HEK293 (cell line): ENCODE results near the gene TVP23C.
"Not testable (repeated sequence)": the region's sequence is repeated elsewhere in the genome, so short reads cannot be mapped to it uniquely, and the experiment has no call there.

Experiments used
- CTCF ChIA-PET: fragments of 350-600 bp; formaldehyde crosslinking; extraction: SDS; loops from one replicate; lab custom pipeline; 2021; ENCODE audit warnings: antibody characterized with exemption; lab: Yijun Ruan, JAX
- POLR2A ChIA-PET: fragments of 300-600 bp; formaldehyde crosslinking; extraction: SDS; loops from one replicate; lab custom pipeline; 2020; ENCODE audit warnings: antibody characterized with exemption, inconsistent platforms; lab: Yijun Ruan, JAX
- H3K27ac ChIP-seq: fragments of 200-500 bp; sonication (Bioruptor generic); 2 replicates; pipeline ENCODE4 v1.5.1; 2014; ENCODE audit warnings: low read depth, low read length, control low read depth, inconsistent platforms; ENCODE audit errors: extremely low read depth
- H3K36me3 ChIP-seq, 2 experiments: fragments of 200-500 bp in 1 of 2; sonication (Bioruptor generic) in 1 of 2; 1 replicate in 1 of 2; 2 replicates in 1 of 2; pipeline ENCODE4 v1.5.1; 2014 to 2017; ENCODE audit warnings: inconsistent platforms in 2 of 2, low read length in 2 of 2; ENCODE audit not compliant: control insufficient read depth in 2 of 2, insufficient read depth in 1 of 2
- H3K4me1 ChIP-seq: fragments of 200-500 bp; sonication (Bioruptor generic); 2 replicates; pipeline ENCODE4 v1.5.1; 2014; ENCODE audit warnings: mild to moderate bottlenecking, low read length, inconsistent platforms; ENCODE audit not compliant: control insufficient read depth, insufficient read depth
- H3K4me3 ChIP-seq: 2 replicates; pipeline ENCODE4 v1.5.1; 2011; ENCODE audit warnings: low read depth, mild to moderate bottlenecking, control low read depth, low read length, moderate library complexity
- H3K9me3 ChIP-seq: fragments of 200-500 bp; sonication (Bioruptor generic); 2 replicates; pipeline ENCODE4 v1.5.1; 2014; ENCODE audit warnings: low read depth, low read length, inconsistent platforms; ENCODE audit not compliant: control insufficient read depth, insufficient read depth
- GLIS1 ChIP-seq: fragments of 450-650 bp; formaldehyde crosslinking; IDR thresholded peaks from 2 replicates; pipeline ENCODE4 v1.5.1; 2016; ENCODE audit warnings: missing biosample characterization, missing genetic modification characterization
- GLIS2 ChIP-seq: fragments of 450-650 bp; formaldehyde crosslinking; IDR thresholded peaks from 2 replicates; pipeline ENCODE4 v1.5.1; 2016; ENCODE audit warnings: missing biosample characterization, missing genetic modification characterization
- KLF9 ChIP-seq: fragments of 450-650 bp; formaldehyde crosslinking; IDR thresholded peaks from 2 replicates; pipeline ENCODE4 v1.5.1; 2016; ENCODE audit warnings: missing biosample characterization, missing genetic modification characterization, low read depth
- SP2 ChIP-seq: fragments of 450-650 bp; formaldehyde crosslinking; IDR thresholded peaks from 2 replicates; pipeline ENCODE4 v1.5.1; 2016; ENCODE audit warnings: missing biosample characterization, missing genetic modification characterization
- SP3 ChIP-seq: fragments of 450-650 bp; formaldehyde crosslinking; IDR thresholded peaks from 2 replicates; pipeline ENCODE4 v1.5.1; 2016; ENCODE audit warnings: missing biosample characterization, missing genetic modification characterization
- SP7 ChIP-seq: fragments of 450-650 bp; formaldehyde crosslinking; IDR thresholded peaks from 2 replicates; pipeline ENCODE4 v1.5.1; 2016; ENCODE audit warnings: missing biosample characterization, missing genetic modification characterization
- YY1 ChIP-seq: fragments of 450-650 bp; formaldehyde crosslinking; IDR thresholded peaks from 2 replicates; pipeline ENCODE4 v1.5.1; 2018; ENCODE audit warnings: missing biosample characterization, missing genetic modification characterization
- ZBTB48 ChIP-seq: fragments of 450-650 bp; formaldehyde crosslinking; IDR thresholded peaks from 2 replicates; pipeline ENCODE4 v1.5.1; 2016; ENCODE audit warnings: missing biosample characterization, missing genetic modification characterization
- ZNF335 ChIP-seq: fragments of 450-650 bp; formaldehyde crosslinking; conservative IDR thresholded peaks from 2 replicates; pipeline ENCODE4 v1.5.1; 2016; ENCODE audit warnings: missing biosample characterization, missing genetic modification characterization
- ZNF341 ChIP-seq: fragments of 450-650 bp; formaldehyde crosslinking; IDR thresholded peaks from 2 replicates; pipeline ENCODE4; 2016; ENCODE audit warnings: low read depth, missing biosample characterization, missing genetic modification characterization
- ZNF394 ChIP-seq: fragments of 450-650 bp; formaldehyde crosslinking; IDR thresholded peaks from 2 replicates; pipeline ENCODE4 v1.5.1; 2016; ENCODE audit warnings: missing biosample characterization, missing genetic modification characterization, mild to moderate bottlenecking, moderate library complexity, borderline replicate concordance
- ZNF501 ChIP-seq: fragments of 450-650 bp; formaldehyde crosslinking; IDR thresholded peaks from 2 replicates; pipeline ENCODE4 v1.5.1; 2016; ENCODE audit warnings: missing biosample characterization, missing genetic modification characterization
- ZNF76 ChIP-seq: fragments of 450-650 bp; formaldehyde crosslinking; IDR thresholded peaks from 2 replicates; pipeline ENCODE4; 2016; ENCODE audit warnings: low read depth, missing biosample characterization, missing genetic modification characterization, borderline replicate concordance
- ZSCAN30 ChIP-seq: fragments of 450-650 bp; IDR thresholded peaks from 2 replicates; pipeline ENCODE4 v1.5.1; 2018; ENCODE audit warnings: missing biosample characterization, mild to moderate bottlenecking, missing genetic modification characterization, moderate library complexity
- TF ChIP-seq, protein P1 (sequence below): fragments of 450-650 bp; formaldehyde crosslinking; conservative IDR thresholded peaks from 2 replicates; pipeline ENCODE4 v1.5.1; 2016; ENCODE audit warnings: low read depth, missing biosample characterization, missing genetic modification characterization
- TF ChIP-seq, protein P2 (sequence below): fragments of 450-650 bp; formaldehyde crosslinking; optimal IDR thresholded peaks from 2 replicates; pipeline ENCODE3; 2016; ENCODE audit warnings: missing biosample characterization, mild to moderate bottlenecking, missing genetic modification characterization
- TF ChIP-seq, protein P3 (sequence below): fragments of 450-650 bp; formaldehyde crosslinking; IDR thresholded peaks from 2 replicates; pipeline ENCODE4 v1.5.1; 2016; ENCODE audit warnings: missing biosample characterization, missing genetic modification characterization
- TF ChIP-seq, protein P4 (sequence below): sonication (generic); formaldehyde crosslinking; IDR thresholded peaks from 2 replicates; pipeline ENCODE4 v1.8.1; 2022; ENCODE audit warnings: mild to moderate bottlenecking, moderate library complexity, missing genetic modification reagents

TVP23C gene

DNA sequence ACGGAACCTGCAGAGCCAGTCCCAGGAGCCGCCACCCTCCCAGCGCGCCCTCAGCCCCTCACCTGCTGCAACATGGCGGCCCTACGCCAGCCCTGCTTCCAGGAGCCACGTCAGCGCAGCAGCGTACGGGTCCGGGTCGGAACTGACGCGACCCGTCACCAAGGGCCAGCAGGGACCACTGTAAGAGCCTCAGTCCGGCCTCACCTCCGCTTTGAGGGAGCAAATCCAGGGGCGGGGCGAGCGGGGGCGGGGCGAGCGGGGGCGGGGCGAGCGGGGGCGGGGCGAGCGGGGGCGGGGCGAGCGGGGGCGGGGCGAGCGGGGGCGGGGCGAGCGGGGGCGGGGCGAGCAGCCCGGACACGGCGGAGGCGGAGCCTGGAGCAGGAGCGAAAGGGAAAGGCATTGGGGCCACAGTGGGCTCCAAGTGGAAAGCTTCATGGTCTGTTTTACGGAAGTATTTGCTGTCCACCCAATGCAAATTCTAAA lies at the start of gene TVP23C:
TVP23C (minus strand) TSS at position 109 of the 483 bp plus-strand sequence; CDS start at position 74, 35 bp downstream.
- H3K27ac ChIP-seq, H3K9me3 ChIP-seq, CTCF ChIA-PET, H3K4me1 ChIP-seq, H3K36me3 ChIP-seq: not testable (repeated sequence)
- TF ChIP-seq KLF9 (tag by site-specific recombination) (peak; percentile 62; the same call in 1 of the 2 replicates), SP3 (tag by site-specific recombination) (peak; percentile 42; the same call in 1 of the 2 replicates), ZNF394 (tag by site-specific recombination) (peak; percentile 41; the same call in 1 of the 2 replicates), ZSCAN30 (tag by site-specific recombination) (0 out of 2 replicates have a peak, but pooled peaks have one; percentile 24), SP7 (tag by site-specific recombination) (0 out of 2 replicates have a peak, but pooled peaks have one; percentile 32), ZNF341 (tag by site-specific recombination) (peak; percentile 50; the same call in 1 of the 2 replicates), GLIS2 (peak; percentile 68; the same call in 1 of the 2 replicates), ZNF335 (tag by site-specific recombination) (peak; percentile 44; the same call in 1 of the 2 replicates), ZNF76 (tag by site-specific recombination) (peak; percentile 83), ZNF501 (tag by site-specific recombination) (peak; percentile 39; the same call in 1 of the 2 replicates), SP2 (tag by site-specific recombination) (peak; percentile 48), ZBTB48 (tag by site-specific recombination) (peak; percentile 56; the same call in 1 of the 2 replicates), YY1 (tag by site-specific recombination) (peak; percentile 66; the same call in 1 of the 2 replicates), GLIS1 (peak; percentile 46)
- TF ChIP-seq, protein P1, sequence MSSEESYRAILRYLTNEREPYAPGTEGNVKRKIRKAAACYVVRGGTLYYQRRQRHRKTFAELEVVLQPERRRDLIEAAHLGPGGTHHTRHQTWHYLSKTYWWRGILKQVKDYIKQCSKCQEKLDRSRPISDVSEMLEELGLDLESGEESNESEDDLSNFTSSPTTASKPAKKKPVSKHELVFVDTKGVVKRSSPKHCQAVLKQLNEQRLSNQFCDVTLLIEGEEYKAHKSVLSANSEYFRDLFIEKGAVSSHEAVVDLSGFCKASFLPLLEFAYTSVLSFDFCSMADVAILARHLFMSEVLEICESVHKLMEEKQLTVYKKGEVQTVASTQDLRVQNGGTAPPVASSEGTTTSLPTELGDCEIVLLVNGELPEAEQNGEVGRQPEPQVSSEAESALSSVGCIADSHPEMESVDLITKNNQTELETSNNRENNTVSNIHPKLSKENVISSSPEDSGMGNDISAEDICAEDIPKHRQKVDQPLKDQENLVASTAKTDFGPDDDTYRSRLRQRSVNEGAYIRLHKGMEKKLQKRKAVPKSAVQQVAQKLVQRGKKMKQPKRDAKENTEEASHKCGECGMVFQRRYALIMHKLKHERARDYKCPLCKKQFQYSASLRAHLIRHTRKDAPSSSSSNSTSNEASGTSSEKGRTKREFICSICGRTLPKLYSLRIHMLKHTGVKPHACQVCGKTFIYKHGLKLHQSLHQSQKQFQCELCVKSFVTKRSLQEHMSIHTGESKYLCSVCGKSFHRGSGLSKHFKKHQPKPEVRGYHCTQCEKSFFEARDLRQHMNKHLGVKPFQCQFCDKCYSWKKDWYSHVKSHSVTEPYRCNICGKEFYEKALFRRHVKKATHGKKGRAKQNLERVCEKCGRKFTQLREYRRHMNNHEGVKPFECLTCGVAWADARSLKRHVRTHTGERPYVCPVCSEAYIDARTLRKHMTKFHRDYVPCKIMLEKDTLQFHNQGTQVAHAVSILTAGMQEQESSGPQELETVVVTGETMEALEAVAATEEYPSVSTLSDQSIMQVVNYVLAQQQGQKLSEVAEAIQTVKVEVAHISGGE: peak; percentile 84
- TF ChIP-seq, protein P2, sequence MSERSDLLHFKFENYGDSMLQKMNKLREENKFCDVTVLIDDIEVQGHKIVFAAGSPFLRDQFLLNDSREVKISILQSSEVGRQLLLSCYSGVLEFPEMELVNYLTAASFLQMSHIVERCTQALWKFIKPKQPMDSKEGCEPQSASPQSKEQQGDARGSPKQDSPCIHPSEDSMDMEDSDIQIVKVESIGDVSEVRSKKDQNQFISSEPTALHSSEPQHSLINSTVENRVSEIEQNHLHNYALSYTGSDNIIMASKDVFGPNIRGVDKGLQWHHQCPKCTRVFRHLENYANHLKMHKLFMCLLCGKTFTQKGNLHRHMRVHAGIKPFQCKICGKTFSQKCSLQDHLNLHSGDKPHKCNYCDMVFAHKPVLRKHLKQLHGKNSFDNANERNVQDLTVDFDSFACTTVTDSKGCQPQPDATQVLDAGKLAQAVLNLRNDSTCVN (tag by site-specific recombination): peak; percentile 57
- TF ChIP-seq, protein P3, sequence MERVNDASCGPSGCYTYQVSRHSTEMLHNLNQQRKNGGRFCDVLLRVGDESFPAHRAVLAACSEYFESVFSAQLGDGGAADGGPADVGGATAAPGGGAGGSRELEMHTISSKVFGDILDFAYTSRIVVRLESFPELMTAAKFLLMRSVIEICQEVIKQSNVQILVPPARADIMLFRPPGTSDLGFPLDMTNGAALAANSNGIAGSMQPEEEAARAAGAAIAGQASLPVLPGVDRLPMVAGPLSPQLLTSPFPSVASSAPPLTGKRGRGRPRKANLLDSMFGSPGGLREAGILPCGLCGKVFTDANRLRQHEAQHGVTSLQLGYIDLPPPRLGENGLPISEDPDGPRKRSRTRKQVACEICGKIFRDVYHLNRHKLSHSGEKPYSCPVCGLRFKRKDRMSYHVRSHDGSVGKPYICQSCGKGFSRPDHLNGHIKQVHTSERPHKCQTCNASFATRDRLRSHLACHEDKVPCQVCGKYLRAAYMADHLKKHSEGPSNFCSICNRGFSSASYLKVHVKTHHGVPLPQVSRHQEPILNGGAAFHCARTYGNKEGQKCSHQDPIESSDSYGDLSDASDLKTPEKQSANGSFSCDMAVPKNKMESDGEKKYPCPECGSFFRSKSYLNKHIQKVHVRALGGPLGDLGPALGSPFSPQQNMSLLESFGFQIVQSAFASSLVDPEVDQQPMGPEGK (tag by site-specific recombination): 0 out of 2 replicates have a peak, but pooled peaks have one; percentile 47
- TF ChIP-seq, protein P4, sequence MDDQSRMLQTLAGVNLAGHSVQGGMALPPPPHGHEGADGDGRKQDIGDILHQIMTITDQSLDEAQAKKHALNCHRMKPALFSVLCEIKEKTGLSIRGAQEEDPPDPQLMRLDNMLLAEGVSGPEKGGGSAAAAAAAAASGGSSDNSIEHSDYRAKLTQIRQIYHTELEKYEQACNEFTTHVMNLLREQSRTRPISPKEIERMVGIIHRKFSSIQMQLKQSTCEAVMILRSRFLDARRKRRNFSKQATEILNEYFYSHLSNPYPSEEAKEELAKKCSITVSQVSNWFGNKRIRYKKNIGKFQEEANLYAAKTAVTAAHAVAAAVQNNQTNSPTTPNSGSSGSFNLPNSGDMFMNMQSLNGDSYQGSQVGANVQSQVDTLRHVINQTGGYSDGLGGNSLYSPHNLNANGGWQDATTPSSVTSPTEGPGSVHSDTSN (CRISPR knock-in tag): peak; percentile 54; the same call in 1 of the 2 replicates
- POLR2A ChIA-PET: interaction anchor here (0.6 kb wide), 1 partner anchor 34 kb away, joined by 3 read pairs; no protein-coding TSS in a partner anchor
- peak within 1 kb of the TSS; percentile 74 for H3K4me3 ChIP-seq
